Keratinocyte (primary cell): Measurements from ENCODE around the gene RNASE9. TPM values are rescaled to one million over a fixed set of nuclear protein-coding genes. Genes with fewer than 3 reads are reported as not detected.
"Not testable (repeated sequence)": the region's sequence is repeated elsewhere in the genome, so short reads cannot be mapped to it uniquely, and the experiment has no call there.

Source experiments
- DNase-seq: peaks from one replicate; pipeline ENCODE4 v3.0.0-alpha.2; 2011; ENCODE audit warnings: low read depth, missing footprints, low spot score
- FAIRE-seq: peaks from 2 replicates; lab custom pipeline; 2011; peaks lifted over from hg19 to GRCh38; lab: Jason Lieb, UNC
- H2AFZ ChIP-seq: 2 replicates; pipeline ENCODE4 v1.6.0; 2012; ENCODE audit warnings: low read length, control low read depth, inconsistent platforms; ENCODE audit not compliant: control insufficient read depth
- H3K27ac ChIP-seq: 2 replicates; pipeline ENCODE4 v1.5.1; 2011; ENCODE audit warnings: low read length; ENCODE audit not compliant: control insufficient read depth, insufficient read depth
- H3K27me3 ChIP-seq: 3 replicates; pipeline ENCODE4 v1.6.0; 2011; ENCODE audit warnings: low read length; ENCODE audit not compliant: control insufficient read depth, insufficient read depth; ENCODE audit errors: extremely low read depth
- H3K36me3 ChIP-seq, 2 experiments: 2 replicates in 1 of 2; 3 replicates in 1 of 2; pipeline ENCODE4 v1.5.1; 2011; ENCODE audit warnings: low read length in 2 of 2, mild to moderate bottlenecking in 1 of 2; ENCODE audit not compliant: control insufficient read depth in 2 of 2, insufficient read depth in 2 of 2; ENCODE audit errors: extremely low read depth in 1 of 2
- H3K4me1 ChIP-seq: 3 replicates; pipeline ENCODE4 v1.5.1; 2011; ENCODE audit warnings: low read length; ENCODE audit not compliant: control insufficient read depth, insufficient read depth; ENCODE audit errors: extremely low read depth
- H3K4me2 ChIP-seq: 3 replicates; pipeline ENCODE4 v1.6.0; 2011; ENCODE audit warnings: low read depth, low read length; ENCODE audit not compliant: control insufficient read depth, insufficient read depth; ENCODE audit errors: extremely low read depth
- H3K4me3 ChIP-seq, 3 experiments: fragments of 200-600 bp in 1 of 3; sonication (generic) in 1 of 3; 2 replicates in 2 of 3; 3 replicates in 1 of 3; pipeline ENCODE4 v1.5.1; 2011 to 2016; ENCODE audit warnings: low read length in 3 of 3, mild to moderate bottlenecking in 3 of 3, control low read depth in 2 of 3, inconsistent platforms in 1 of 3, low read depth in 1 of 3, mixed read lengths in 1 of 3, mixed run types in 1 of 3, moderate library complexity in 1 of 3; ENCODE audit not compliant: control insufficient read depth in 2 of 3, insufficient read depth in 2 of 3; ENCODE audit errors: extremely low read depth in 1 of 3
- H3K79me2 ChIP-seq: 2 replicates; pipeline ENCODE4 v1.6.0; 2012; ENCODE audit warnings: low read length; ENCODE audit not compliant: control insufficient read depth, insufficient read depth
- H3K9ac ChIP-seq: 3 replicates; pipeline ENCODE4 v1.6.0; 2011; ENCODE audit warnings: low read length; ENCODE audit not compliant: control insufficient read depth, insufficient read depth; ENCODE audit errors: extremely low read depth
- H3K9me1 ChIP-seq: 3 replicates; pipeline ENCODE4 v1.6.0; 2011; ENCODE audit warnings: low read length; ENCODE audit not compliant: control insufficient read depth, insufficient read depth; ENCODE audit errors: extremely low read depth
- H3K9me3 ChIP-seq: 2 replicates; pipeline ENCODE4 v1.5.1; 2012; ENCODE audit warnings: low read depth, low read length; ENCODE audit not compliant: control insufficient read depth
- H4K20me1 ChIP-seq: 3 replicates; pipeline ENCODE4 v1.6.0; 2011; ENCODE audit warnings: low read length; ENCODE audit not compliant: control insufficient read depth, insufficient read depth; ENCODE audit errors: extremely low read depth
- CTCF ChIP-seq, 3 experiments: IDR thresholded peaks in 1 of 3; conservative IDR thresholded peaks in 1 of 3; optimal IDR thresholded peaks in 1 of 3; 2 replicates in 2 of 3; 3 replicates in 1 of 3; pipeline versions ENCODE3 to v1.5.1; 2011; ENCODE audit warnings: low read length in 3 of 3, mild to moderate bottlenecking in 3 of 3, moderate library complexity in 2 of 3, control low read depth in 1 of 3, inconsistent platforms in 1 of 3; ENCODE audit not compliant: insufficient read depth in 2 of 3; ENCODE audit errors: extremely low read depth in 1 of 3
- EZH2 ChIP-seq: IDR thresholded peaks from one replicate; pipeline ENCODE4 v1.6.1; 2012; ENCODE audit warnings: inconsistent platforms, mild to moderate bottlenecking, low read length, moderate library complexity
- dilution Hi-C: fragments of 300-500 bp; cut with MboI; formaldehyde crosslinking; loops from one replicate; pipeline ENCODE4 v1.7.0; 2020; ENCODE audit warnings: low sequenced_read_pairs; ENCODE audit not compliant: extremely low pct_ligation_motif_present
- polyA plus RNA-seq, 5 experiments: library from polyadenylated mRNA; depleted of rRNA in 3 of 5; stranded (reverse) in 3 of 5; stranded (forward) in 1 of 5; unstranded in 1 of 5; fragments of >200 nt; gene quantifications; 1 replicate in 1 of 5; 2 replicates in 3 of 5; 3 replicates in 1 of 5; pipeline versions ENCODE4 v1.2.1 to v1.2.3, GENCODE V29; 2011 to 2012; ENCODE audit warnings: missing spikeins in 2 of 5, low read depth in 1 of 5, low replicate concordance in 1 of 5

RNASE9 gene
- polyA plus RNA-seq, 1 donor (not counting 4 experiments of a cell fraction or from before 2014, with no cell fraction given): not detected

- peaks cover 5% of the 10 kb centered on the region for H3K4me1 ChIP-seq
- H3K4me2 ChIP-seq: no peak overlapping the region
- H3K9me1 ChIP-seq: no peaks in the 10 kb centered on the region
- H3K9me3 ChIP-seq: no peaks in the 10 kb centered on the region
- no peak overlapping the region for H3K27ac ChIP-seq
- no peak overlapping the region for H3K9ac ChIP-seq
- no peaks in the 10 kb centered on the region for H3K36me3 ChIP-seq
- DNase-seq (no peak), FAIRE-seq (no peak)
- dilution Hi-C loops: no loop called here
- H3K27me3 ChIP-seq: no peaks in the 10 kb centered on the region
- no peak overlapping the region for H2AFZ ChIP-seq
- TF ChIP-seq CTCF (optimal IDR thresholded peaks at IDR 0.05 in 1 of 3, IDR thresholded peaks at IDR 0.05 in 1 of 3, conservative IDR thresholded peaks at IDR 0.05 in 1 of 3; ENCODE audit: extremely low read depth in 1 of 3, insufficient read depth in 2 of 3, low read length in 3 of 3): no peak
- TF ChIP-seq EZH2: no peak
- no peaks in the 10 kb centered on the region for H4K20me1 ChIP-seq
- H3K4me3 ChIP-seq: no peak overlapping the region
- no peaks in the 10 kb centered on the region for H3K79me2 ChIP-seq
These were observed 48.5 kb downstream of the RNASE9 start for GRCh38 chr14:20512177-20512905.

- Histone ChIP-seq H3K9ac (no peak overlapping the region), H3K4me1 (no peaks in the 10 kb centered on the region), H3K4me2 (no peak overlapping the region), H4K20me1 (no peaks in the 10 kb centered on the region), H3K4me3 (no peak overlapping the region), H3K27me3 (no peaks in the 10 kb centered on the region), H3K36me3 (no peaks in the 10 kb centered on the region), H3K79me2 (no peaks in the 10 kb centered on the region), H2AFZ (no peak overlapping the region), H3K9me3 (no peaks in the 10 kb centered on the region), H3K9me1 (no peaks in the 10 kb centered on the region), H3K27ac (no peak overlapping the region)
- TF ChIP-seq EZH2 (no peak), CTCF (optimal IDR thresholded peaks at IDR 0.05 in 1 of 3, IDR thresholded peaks at IDR 0.05 in 1 of 3, conservative IDR thresholded peaks at IDR 0.05 in 1 of 3; ENCODE audit: extremely low read depth in 1 of 3, insufficient read depth in 2 of 3, low read length in 3 of 3) (no peak)
- DNase-seq (no peak), FAIRE-seq (no peak)
- dilution Hi-C loops: no loop called here
These were observed 52.5 kb downstream of the RNASE9 start for GRCh38 chr14:20508367-20508766.

- H3K36me3 ChIP-seq, H3K27ac ChIP-seq, H2AFZ ChIP-seq, H3K9ac ChIP-seq, H3K27me3 ChIP-seq, H4K20me1 ChIP-seq, FAIRE-seq, H3K79me2 ChIP-seq, H3K9me3 ChIP-seq, H3K9me1 ChIP-seq, H3K4me1 ChIP-seq, H3K4me3 ChIP-seq, H3K4me2 ChIP-seq, DNase-seq, dilution Hi-C loops: not testable (repeated sequence)
These were observed 53.3 kb downstream of the RNASE9 start for GRCh38 chr14:20507537-20507936.

- H2AFZ ChIP-seq, DNase-seq, H4K20me1 ChIP-seq, FAIRE-seq, H3K9ac ChIP-seq, H3K4me1 ChIP-seq, dilution Hi-C loops, H3K27me3 ChIP-seq, H3K79me2 ChIP-seq, H3K4me3 ChIP-seq, H3K36me3 ChIP-seq, H3K9me1 ChIP-seq, H3K9me3 ChIP-seq, H3K4me2 ChIP-seq, H3K27ac ChIP-seq: not testable (repeated sequence)
These were observed 54.1 kb downstream of the RNASE9 start for GRCh38 chr14:20506752-20507151.
